Esophagus muscularis mucosa (tissue), 4 donors: ENCODE results near the gene ZNF532. TPM values are rescaled to one million over a fixed set of nuclear protein-coding genes. Genes with fewer than 3 reads are reported as not detected.
A peak's percentile ranks its signal among the peaks of the same experiment; 100 is the strongest.

Experiments
- DNase-seq: peaks from one replicate; pipeline ENCODE4 v3.0.0-alpha.2; 2017; ENCODE audit errors: extremely low spot score
- H3K27ac ChIP-seq, 4 donors: fragments of 200-600 bp; sonication (generic); replicated peaks in 1 of 4; 1 replicate in 3 of 4; 2 replicates in 1 of 4; pipeline ENCODE4 v1.5.1; 2016 to 2019; ENCODE audit warnings: mild to moderate bottlenecking in 1 of 4
- H3K27me3 ChIP-seq, 4 donors: fragments of 200-600 bp; sonication (generic); one replicate each; pipeline versions ENCODE4 v1.5.1 to v1.6.0; 2016 to 2019
- H3K36me3 ChIP-seq, 4 donors: fragments of 200-600 bp; sonication (generic); one replicate each; pipeline ENCODE4 v1.5.1; 2016 to 2019
- H3K4me1 ChIP-seq, 4 donors: fragments of 200-600 bp; sonication (generic); one replicate each; pipeline ENCODE4 v1.5.1; 2016 to 2019
- H3K4me3 ChIP-seq, 4 donors: fragments of 200-600 bp; sonication (generic); 1 replicate in 2 of 4; 2 replicates in 2 of 4; pipeline ENCODE4 v1.5.1; 2016 to 2019; ENCODE audit warnings: mild to moderate bottlenecking in 4 of 4, moderate library complexity in 1 of 4
- H3K9me3 ChIP-seq, 4 donors: fragments of 200-600 bp; sonication (generic); 1 replicate in 3 of 4; 2 replicates in 1 of 4; pipeline ENCODE4 v1.5.1; 2016 to 2019
- CTCF ChIP-seq, 3 experiments: fragments of 200-600 bp in 2 of 3; fragments of 450-650 bp in 1 of 3; sonication (generic) in 2 of 3; IDR thresholded peaks; one replicate each; pipeline ENCODE4 v1.5.1; 2017 to 2019; ENCODE audit warnings: antibody characterized with exemption in 3 of 3, mild to moderate bottlenecking in 2 of 3, moderate library complexity in 1 of 3
- EP300 ChIP-seq: sonication (generic); formaldehyde crosslinking; IDR thresholded peaks from one replicate; pipeline ENCODE4 v1.6.1; 2017; ENCODE audit warnings: antibody characterized with exemption
- POLR2A ChIP-seq: fragments of 450-650 bp; IDR thresholded peaks from one replicate; pipeline ENCODE4 v1.6.1; 2017; ENCODE audit warnings: antibody characterized with exemption, moderate library complexity, mild to moderate bottlenecking, low read depth
- POLR2AphosphoS5 ChIP-seq, 2 donors: sonication (generic); formaldehyde crosslinking; IDR thresholded peaks; one replicate each; pipeline ENCODE4 v1.6.1; 2017; ENCODE audit warnings: antibody characterized with exemption in 2 of 2
- WGBS: methylation state at CpG from one replicate; pipeline ENCODE4 v1.1.5; 2018; 5-methylcytosine and 5-hydroxymethylcytosine counted together
- intact Hi-C: fragments of 100-400 bp; cut with DNase I; formaldehyde crosslinking; loops from one replicate; pipeline ENCODE4 v1.15.1; 2023
- total RNA-seq, 4 donors: library from RNA; depleted of rRNA; stranded (reverse); fragments of >200 nt; gene quantifications; one replicate each; pipeline versions ENCODE4 v1.1.0 to v1.2.1, GENCODE V29; 2016

ZNF532 gene
- total RNA-seq, 4 donors from 2014 or later: 62.3 to 121 (median 64.7) TPM

GRCh38 chr18:58975296-58975695 is 110.6 kb downstream of the ZNF532 start:
- H3K27ac ChIP-seq: peak overlapping the region in 3 of 4 donors; percentile 11 to 38 (median 12)
- H3K36me3 ChIP-seq: peaks cover 14 to 43% (median 20%) of the 10 kb centered on the region in 4 donors
- no peak for TF ChIP-seq POLR2AphosphoS5 (IDR thresholded peaks at IDR 0.05)
- no peak for TF ChIP-seq POLR2A
- no peak for TF ChIP-seq CTCF (IDR thresholded peaks at IDR 0.05)
- no peak for TF ChIP-seq EP300
- H3K4me3 ChIP-seq: no peak overlapping the region
- peaks cover 0 to 21% (median 2%) of the 10 kb centered on the region in 4 donors for H3K4me1 ChIP-seq
- peak; percentile 83 for DNase-seq
- no peaks in the 10 kb centered on the region for H3K9me3 ChIP-seq
- intact Hi-C loops: no loop called here
- no peaks in the 10 kb centered on the region for H3K27me3 ChIP-seq
- 56% methylated on average over 11 of the region's 11 CpGs for WGBS

DNA sequence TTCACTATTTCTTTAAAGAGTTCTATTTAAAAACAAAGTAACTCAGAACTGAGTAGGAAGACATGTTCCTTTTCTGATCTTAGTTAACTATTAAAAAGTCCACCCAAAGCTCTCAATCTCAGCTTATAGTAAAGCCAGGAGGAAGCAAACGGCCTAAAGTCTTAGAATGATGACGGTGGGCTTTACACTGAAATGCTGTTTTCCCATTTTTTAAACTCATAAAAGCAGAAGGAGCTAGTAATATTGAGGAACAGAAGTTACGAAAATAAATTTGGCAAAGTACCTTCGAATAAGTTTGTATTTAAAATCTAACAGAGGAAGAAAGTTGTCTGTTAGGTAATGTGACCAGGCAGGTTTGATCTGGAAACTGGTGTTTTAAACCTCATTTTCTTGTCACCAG is 111.1 kb downstream of the ZNF532 start:
- peaks cover 0 to 21% (median 2%) of the 10 kb centered on the region in 4 donors for H3K4me1 ChIP-seq

GRCh38 chr18:58977223-58977622 is 112.5 kb downstream of the ZNF532 start:
- intact Hi-C loops: no loop called here
- Histone ChIP-seq H3K36me3 (peaks cover 29 to 52% (median 38%) of the 10 kb centered on the region in 4 donors), H3K4me3 (no peak overlapping the region), H3K4me1 (peaks cover 0 to 21% (median 2%) of the 10 kb centered on the region in 4 donors), H3K27ac (no peak overlapping the region), H3K27me3 (no peaks in the 10 kb centered on the region), H3K9me3 (no peaks in the 10 kb centered on the region)
- no peak for TF ChIP-seq POLR2AphosphoS5 (IDR thresholded peaks at IDR 0.05)
- TF ChIP-seq CTCF (IDR thresholded peaks at IDR 0.05): no peak
- WGBS: 81% methylated on average over 6 of the region's 10 CpGs
- DNase-seq: peak; percentile 87

More for the DNA sequence above, 111.1 kb downstream of the ZNF532 start:
- 54% methylated on average over 4 of the region's 4 CpGs for WGBS
- no peak for DNase-seq
- intact Hi-C loops: no loop called here
- no peak for TF ChIP-seq EP300
- no peak for TF ChIP-seq POLR2A
- no peak for TF ChIP-seq CTCF (IDR thresholded peaks at IDR 0.05)
- no peak for TF ChIP-seq POLR2AphosphoS5 (IDR thresholded peaks at IDR 0.05)
- no peaks in the 10 kb centered on the region for H3K27me3 ChIP-seq
- no peak overlapping the region for H3K4me3 ChIP-seq
- peak overlapping the region in 3 of 4 donors; percentile 11 to 38 (median 12) for H3K27ac ChIP-seq
- peaks cover 19 to 43% (median 25%) of the 10 kb centered on the region in 4 donors for H3K36me3 ChIP-seq
- H3K9me3 ChIP-seq: no peaks in the 10 kb centered on the region

- H3K9me3 ChIP-seq: no peaks in the 10 kb centered on the region
- TF ChIP-seq CTCF (IDR thresholded peaks at IDR 0.05): no peak
- intact Hi-C loops: no loop called here
- H3K4me3 ChIP-seq: no peak overlapping the region
- DNase-seq: no peak
- 66% methylated on average over 4 of the region's 4 CpGs for WGBS
- no peak overlapping the region for H3K27ac ChIP-seq
- peaks cover 0 to 21% (median 2%) of the 10 kb centered on the region in 4 donors for H3K4me1 ChIP-seq
- H3K27me3 ChIP-seq: no peaks in the 10 kb centered on the region
- peaks cover 34 to 54% (median 44%) of the 10 kb centered on the region in 4 donors for H3K36me3 ChIP-seq
Measured at GRCh38 chr18:58977801-58978200, 113.1 kb downstream of the ZNF532 start.

DNA sequence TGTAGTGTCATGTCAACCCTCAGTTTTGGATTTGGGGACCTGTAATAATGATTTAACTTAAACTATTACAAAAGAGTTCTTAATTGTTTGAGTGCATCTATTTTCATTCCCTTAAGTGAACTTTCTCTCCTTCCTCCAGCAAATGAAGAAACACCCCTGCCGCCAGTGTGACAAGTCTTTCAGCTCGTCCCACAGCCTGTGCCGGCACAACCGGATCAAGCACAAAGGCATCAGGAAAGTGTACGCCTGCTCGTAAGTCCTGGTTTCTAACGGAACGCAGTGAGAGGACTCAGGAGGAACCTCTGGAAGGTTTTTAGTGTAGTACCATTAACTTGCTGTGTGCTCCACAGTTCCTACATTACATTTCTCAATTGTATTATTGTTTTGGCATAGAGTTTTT is 114.2 kb downstream of the ZNF532 start:
- no peaks in the 10 kb centered on the region for H3K27me3 ChIP-seq
- no peak for DNase-seq
- intact Hi-C loops: no loop called here
- peaks cover 45 to 59% (median 52%) of the 10 kb centered on the region in 4 donors for H3K36me3 ChIP-seq
- H3K4me3 ChIP-seq: no peak overlapping the region
- no peak overlapping the region for H3K27ac ChIP-seq
- no peaks in the 10 kb centered on the region for H3K9me3 ChIP-seq
- WGBS: 92% methylated on average over 8 of the region's 8 CpGs
- TF ChIP-seq POLR2AphosphoS5 (IDR thresholded peaks at IDR 0.05): no peak
- TF ChIP-seq EP300: no peak
- no peak for TF ChIP-seq CTCF (IDR thresholded peaks at IDR 0.05)
- no peak for TF ChIP-seq POLR2A
- peaks cover 0 to 21% (median 2%) of the 10 kb centered on the region in 4 donors for H3K4me1 ChIP-seq
